Measurements from ENCODE around the gene FLT3. TPM values are rescaled to one million over a fixed set of nuclear protein-coding genes. Genes with fewer than 3 reads are reported as not detected.
"Not testable (repeated sequence)": the region's sequence is repeated elsewhere in the genome, so short reads cannot be mapped to it uniquely, and the experiment has no call there.

FLT3 gene
- total RNA-seq, 2 donors from 2014 or later = 0.27 to 2.4 TPM

DNA sequence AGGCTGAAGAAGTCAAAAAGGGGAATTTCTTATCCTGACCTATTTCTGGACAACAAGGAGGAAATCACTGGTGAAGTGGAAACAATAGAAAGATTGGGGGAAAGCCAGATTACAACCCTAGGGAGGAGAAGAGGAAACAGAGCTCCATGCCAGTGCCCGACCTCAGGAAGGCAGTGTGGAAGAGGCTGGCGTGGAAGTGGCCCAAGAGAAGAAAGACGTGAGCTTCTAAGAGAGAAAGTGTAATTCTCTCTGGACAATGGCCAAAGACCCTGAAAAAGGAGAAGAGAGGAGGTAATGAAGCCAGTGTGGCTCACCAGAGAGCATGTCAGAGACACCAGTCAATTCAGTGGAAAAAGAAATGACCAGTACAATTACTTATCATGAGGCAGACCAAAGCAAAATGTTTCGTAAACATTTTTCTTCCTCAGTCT is 59.3 kb downstream of the FLT3 start:
- no peak for DNase-seq (ENCODE audit: low spot score)
- H3K4me1 ChIP-seq (replicated peaks) = no peaks in the 10 kb centered on the region

DNA sequence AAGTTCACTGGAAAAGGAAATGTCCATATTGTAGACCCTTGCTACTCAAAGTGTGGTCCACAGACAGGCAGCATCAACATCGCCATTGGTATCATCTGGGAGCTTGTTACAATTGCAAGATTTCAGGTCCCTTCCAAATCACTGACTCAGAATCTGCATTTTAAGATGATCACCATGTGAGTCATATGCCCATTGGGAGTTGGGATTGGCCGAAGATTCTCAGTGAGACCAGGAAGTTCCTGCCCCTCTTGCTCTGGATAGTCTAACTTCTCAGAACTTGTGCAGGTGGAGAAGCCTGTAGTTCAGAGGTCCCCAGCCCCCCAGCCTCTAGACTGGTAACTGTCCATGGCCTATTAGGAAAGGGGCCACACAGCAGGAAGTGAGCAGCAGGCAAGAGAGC is 63.0 kb downstream of the FLT3 start:
- no peak overlapping the region for H3K4me3 ChIP-seq
- intact Hi-C loops (cut with DNase I) = no loop called here
- H3K27me3 ChIP-seq (replicated peaks; ENCODE audit: insufficient read depth) = peaks cover 2% of the 10 kb centered on the region
- H3K36me3 ChIP-seq = no peaks in the 10 kb centered on the region
- DNase-seq (ENCODE audit: low spot score) = no peak
- WGBS = 79% methylated on average over 2 of the region's 2 CpGs
- H3K9me3 ChIP-seq = no peaks in the 10 kb centered on the region
- no peak overlapping the region for H3K27ac ChIP-seq
- no peaks in the 10 kb centered on the region for H3K4me1 ChIP-seq (replicated peaks)
- TF ChIP-seq, protein P1, sequence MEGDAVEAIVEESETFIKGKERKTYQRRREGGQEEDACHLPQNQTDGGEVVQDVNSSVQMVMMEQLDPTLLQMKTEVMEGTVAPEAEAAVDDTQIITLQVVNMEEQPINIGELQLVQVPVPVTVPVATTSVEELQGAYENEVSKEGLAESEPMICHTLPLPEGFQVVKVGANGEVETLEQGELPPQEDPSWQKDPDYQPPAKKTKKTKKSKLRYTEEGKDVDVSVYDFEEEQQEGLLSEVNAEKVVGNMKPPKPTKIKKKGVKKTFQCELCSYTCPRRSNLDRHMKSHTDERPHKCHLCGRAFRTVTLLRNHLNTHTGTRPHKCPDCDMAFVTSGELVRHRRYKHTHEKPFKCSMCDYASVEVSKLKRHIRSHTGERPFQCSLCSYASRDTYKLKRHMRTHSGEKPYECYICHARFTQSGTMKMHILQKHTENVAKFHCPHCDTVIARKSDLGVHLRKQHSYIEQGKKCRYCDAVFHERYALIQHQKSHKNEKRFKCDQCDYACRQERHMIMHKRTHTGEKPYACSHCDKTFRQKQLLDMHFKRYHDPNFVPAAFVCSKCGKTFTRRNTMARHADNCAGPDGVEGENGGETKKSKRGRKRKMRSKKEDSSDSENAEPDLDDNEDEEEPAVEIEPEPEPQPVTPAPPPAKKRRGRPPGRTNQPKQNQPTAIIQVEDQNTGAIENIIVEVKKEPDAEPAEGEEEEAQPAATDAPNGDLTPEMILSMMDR (IDR thresholded peaks at IDR 0.05) = no peak
- no peak for TF ChIP-seq POLR2AphosphoS5 (IDR thresholded peaks at IDR 0.05)
- no peak for TF ChIP-seq POLR2A (IDR thresholded peaks at IDR 0.05)

More for the DNA sequence above, 59.3 kb downstream of the FLT3 start:
- 60% methylated on average over 4 of the region's 4 CpGs for WGBS
- intact Hi-C loops (cut with DNase I) = no loop called here
- no peak for TF ChIP-seq POLR2AphosphoS5 (IDR thresholded peaks at IDR 0.05)
- TF ChIP-seq, protein P1 (IDR thresholded peaks at IDR 0.05) = no peak
- TF ChIP-seq POLR2A (IDR thresholded peaks at IDR 0.05) = no peak
- Histone ChIP-seq H3K36me3 (no peaks in the 10 kb centered on the region), H3K4me3 (no peak overlapping the region), H3K27me3 (replicated peaks; ENCODE audit: insufficient read depth) (peaks cover 2% of the 10 kb centered on the region), H3K27ac (no peak overlapping the region), H3K9me3 (no peaks in the 10 kb centered on the region)

DNA sequence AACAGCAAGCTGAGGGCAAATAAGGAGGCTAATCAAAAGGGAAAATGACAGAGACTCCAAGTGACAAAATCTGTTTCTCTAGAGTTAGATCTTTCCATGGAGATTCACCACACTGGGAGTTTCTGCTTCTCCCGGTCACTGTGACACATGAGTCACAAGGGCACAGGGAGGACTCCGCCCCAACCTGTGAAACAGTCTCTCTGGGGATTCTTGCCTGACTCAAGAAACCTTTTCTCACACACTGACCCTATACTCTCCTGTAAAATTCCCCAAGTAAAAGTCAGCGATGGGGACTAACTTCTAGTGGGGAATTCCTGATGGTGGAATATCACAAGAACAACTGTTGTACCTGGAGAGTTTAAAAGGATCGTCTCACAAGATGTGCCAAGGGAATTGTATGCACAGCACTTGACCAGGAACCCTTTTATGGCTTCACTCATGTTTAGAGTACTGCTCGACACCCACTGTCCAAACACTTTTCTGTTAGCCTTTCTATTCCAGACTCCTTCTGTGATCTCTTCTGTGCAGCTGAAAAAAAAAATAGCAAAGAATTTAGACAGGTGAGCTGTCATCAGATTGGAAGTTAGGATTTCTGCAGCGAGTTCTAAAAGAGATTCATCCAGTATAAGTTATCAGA is 65.1 kb downstream of the FLT3 start:
- intact Hi-C loops (cut with DNase I) = no loop called here
- Histone ChIP-seq H3K4me1 (replicated peaks) (no peaks in the 10 kb centered on the region), H3K27ac (no peak overlapping the region), H3K27me3 (replicated peaks; ENCODE audit: insufficient read depth) (peaks cover 2% of the 10 kb centered on the region), H3K4me3 (no peak overlapping the region), H3K36me3 (no peaks in the 10 kb centered on the region), H3K9me3 (no peaks in the 10 kb centered on the region)
- no peak for TF ChIP-seq POLR2A (IDR thresholded peaks at IDR 0.05)
- TF ChIP-seq POLR2AphosphoS5 (IDR thresholded peaks at IDR 0.05) = peak; percentile 53
- TF ChIP-seq, protein P1 (IDR thresholded peaks at IDR 0.05) = no peak
- 29% methylated on average over 6 of the region's 6 CpGs for WGBS
- peak; percentile 6 for DNase-seq (ENCODE audit: low spot score)

DNA sequence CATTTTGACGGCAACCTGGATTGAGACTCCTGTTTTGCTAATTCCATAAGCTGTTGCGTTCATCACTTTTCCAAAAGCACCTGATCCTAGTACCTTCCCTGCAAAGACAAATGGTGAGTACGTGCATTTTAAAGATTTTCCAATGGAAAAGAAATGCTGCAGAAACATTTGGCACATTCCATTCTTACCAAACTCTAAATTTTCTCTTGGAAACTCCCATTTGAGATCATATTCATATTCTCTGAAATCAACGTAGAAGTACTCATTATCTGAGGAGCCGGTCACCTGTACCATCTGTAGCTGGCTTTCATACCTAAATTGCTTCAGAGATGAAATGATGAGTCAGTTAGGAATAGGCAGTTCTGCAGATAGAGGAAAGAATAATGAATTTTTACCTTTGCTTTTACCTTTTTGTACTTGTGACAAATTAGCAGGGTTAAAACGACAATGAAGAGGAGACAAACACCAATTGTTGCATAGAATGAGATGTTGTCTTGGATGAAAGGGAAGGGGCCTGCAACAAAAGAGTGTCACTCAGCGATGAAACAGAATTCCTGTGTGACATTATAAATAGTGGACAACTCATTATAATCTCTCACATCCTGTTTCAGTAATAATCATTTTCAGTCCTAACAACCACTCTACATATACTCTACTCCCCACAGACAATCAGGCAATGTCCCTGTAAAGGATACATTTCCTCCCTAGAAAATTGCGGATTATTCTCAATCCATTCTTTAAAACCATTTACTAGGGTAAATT is 66.3 kb downstream of the FLT3 start:
- Histone ChIP-seq H3K27me3 (replicated peaks; ENCODE audit: insufficient read depth) (peaks cover 5% of the 10 kb centered on the region), H3K4me1 (replicated peaks) (no peaks in the 10 kb centered on the region), H3K9me3 (no peaks in the 10 kb centered on the region), H3K27ac (no peak overlapping the region), H3K4me3 (no peak overlapping the region), H3K36me3 (no peaks in the 10 kb centered on the region)
- TF ChIP-seq, protein P1 (IDR thresholded peaks at IDR 0.05) = no peak
- TF ChIP-seq POLR2AphosphoS5 (IDR thresholded peaks at IDR 0.05) (no peak), POLR2A (IDR thresholded peaks at IDR 0.05) (no peak)
- intact Hi-C loops (cut with DNase I) = no loop called here
- no peak for DNase-seq (ENCODE audit: low spot score)
- 88% methylated on average over 8 of the region's 8 CpGs for WGBS

DNA sequence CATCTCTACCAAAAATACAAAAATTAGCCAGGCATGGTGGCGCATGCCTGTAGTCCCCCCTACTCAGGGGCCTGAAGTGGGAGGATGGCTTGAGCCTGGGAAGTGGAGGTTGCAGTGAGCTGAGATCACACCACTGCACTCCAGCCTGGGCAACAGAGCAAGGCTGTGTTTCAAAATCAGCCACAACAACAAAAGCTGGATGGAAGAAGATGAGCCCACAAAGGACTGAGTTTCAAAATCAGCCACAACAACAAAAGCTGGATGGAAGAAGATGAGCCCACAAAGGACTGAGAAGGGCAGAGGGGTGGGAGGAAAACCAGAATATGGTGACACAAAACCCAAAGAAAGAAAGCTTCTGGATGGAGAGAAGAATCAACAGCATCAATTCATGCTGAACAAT is 67.9 kb downstream of the FLT3 start:
- H3K4me1 ChIP-seq (replicated peaks); H3K4me3 ChIP-seq; H3K9me3 ChIP-seq; intact Hi-C loops (cut with DNase I); H3K36me3 ChIP-seq; H3K27me3 ChIP-seq (replicated peaks; ENCODE audit: insufficient read depth); H3K27ac ChIP-seq; DNase-seq (ENCODE audit: low spot score): not testable (repeated sequence)
- WGBS = 100% methylated on average over 1 of the region's 1 CpG
